SU-DHL-6 (cell line): ENCODE results near the gene CACFD1.

Experiments used
- H2AFZ ChIP-seq: fragments of 200-600 bp; sonication (generic); 2 replicates; pipeline ENCODE4 v1.6.1; 2014; ENCODE audit warnings: low read depth, mild to moderate bottlenecking, moderate library complexity, mixed read lengths, antibody characterized with exemption, low read length; ENCODE audit not compliant: severe bottlenecking
- H3F3A ChIP-seq: fragments of 200-600 bp; shearing (Covaris generic); 2 replicates; pipeline ENCODE4 v1.6.0; 2016; ENCODE audit warnings: antibody characterized with exemption, mild to moderate bottlenecking; ENCODE audit not compliant: insufficient read depth
- H3K27ac ChIP-seq: fragments of 200-600 bp; sonication (generic); 2 replicates; pipeline ENCODE4 v1.5.1; 2016; ENCODE audit warnings: low read depth, mild to moderate bottlenecking, low read length, moderate library complexity, mixed read lengths
- H3K27me3 ChIP-seq: fragments of 200-600 bp; sonication (generic), shearing (Covaris generic); 2 replicates; pipeline ENCODE4 v1.6.0; 2014; ENCODE audit warnings: mild to moderate bottlenecking, low read length
- H3K36me3 ChIP-seq: fragments of 200-600 bp; sonication (generic); 2 replicates; pipeline ENCODE4 v1.6.1; 2014; ENCODE audit warnings: mild to moderate bottlenecking, low read length, mixed read lengths
- H3K4me2 ChIP-seq: fragments of 300-600, 200-600 bp; shearing (Covaris generic), sonication (generic); 2 replicates; pipeline ENCODE4 v1.6.0; 2014; ENCODE audit warnings: low read length, low read depth, mild to moderate bottlenecking; ENCODE audit not compliant: poor library complexity, severe bottlenecking
- H3K4me3 ChIP-seq: fragments of 200-600 bp; sonication (generic); 2 replicates; pipeline ENCODE4 v1.5.1; 2014; ENCODE audit warnings: antibody characterized with exemption, low read length, mild to moderate bottlenecking, mixed read lengths; ENCODE audit not compliant: insufficient read depth, poor library complexity, severe bottlenecking
- H3K79me2 ChIP-seq: fragments of 200-600 bp; sonication (generic); 2 replicates; pipeline ENCODE4 v1.6.1; 2014; ENCODE audit warnings: mild to moderate bottlenecking, low read length, moderate library complexity; ENCODE audit not compliant: insufficient read depth
- H3K9ac ChIP-seq: fragments of 200-600 bp; sonication (generic); 2 replicates; pipeline ENCODE4 v1.7.0; 2014; ENCODE audit warnings: mild to moderate bottlenecking, low read length
- H3K9me2 ChIP-seq: fragments of 200-600 bp; sonication (generic); replicated peaks from 2 replicates; pipeline ENCODE4 v1.6.1; 2014; ENCODE audit warnings: low read length; ENCODE audit not compliant: insufficient read depth
- H3K9me3 ChIP-seq: fragments of 200-600 bp; sonication (generic); 2 replicates; pipeline ENCODE4 v1.6.1; 2014; ENCODE audit warnings: low read length, mixed read lengths; ENCODE audit not compliant: insufficient read depth
- H4K20me1 ChIP-seq: fragments of 200-600 bp; sonication (generic); 2 replicates; pipeline ENCODE4 v1.6.1; 2014; ENCODE audit warnings: low read depth, mild to moderate bottlenecking, antibody characterized with exemption, low read length, moderate library complexity, mixed read lengths
- CTCF ChIP-seq: fragments of 200-600 bp; sonication (generic); IDR thresholded peaks from one replicate; pipeline ENCODE4 v1.5.1; 2017; ENCODE audit warnings: antibody characterized with exemption, mild to moderate bottlenecking, low read length, moderate library complexity; ENCODE audit not compliant: insufficient read depth, poor library complexity, severe bottlenecking
- EZH2phosphoT487 ChIP-seq: fragments of 200-600 bp; sonication (generic), shearing (Covaris generic); conservative IDR thresholded peaks from 2 replicates; pipeline ENCODE4 v1.6.1; 2018; ENCODE audit warnings: mild to moderate bottlenecking, antibody characterized with exemption, low read length, moderate library complexity, mixed read lengths

The CACFD1 gene

GRCh38 chr9:133455936-133456335 is 3.8 kb upstream of the CACFD1 start:
- no peak overlapping the region for H3K27ac ChIP-seq
- H3K9me2 ChIP-seq, result no peaks in the 10 kb centered on the region
- no peak for TF ChIP-seq EZH2phosphoT487
- no peaks in the 10 kb centered on the region for H3K27me3 ChIP-seq
- H3F3A ChIP-seq, result no peaks in the 10 kb centered on the region
- H4K20me1 ChIP-seq, result no peaks in the 10 kb centered on the region
- H3K9me3 ChIP-seq, result no peaks in the 10 kb centered on the region
- H3K9ac ChIP-seq, result no peak overlapping the region
- no peak overlapping the region for H3K4me3 ChIP-seq
- H2AFZ ChIP-seq, result no peak overlapping the region
- H3K79me2 ChIP-seq, result no peaks in the 10 kb centered on the region
- no peak overlapping the region for H3K4me2 ChIP-seq
- no peaks in the 10 kb centered on the region for H3K36me3 ChIP-seq

GRCh38 chr9:133456409-133456808 is 3.4 kb upstream of the CACFD1 start:
- TF ChIP-seq CTCF (no peak), EZH2phosphoT487 (no peak)
- no peaks in the 10 kb centered on the region for H3K27me3 ChIP-seq
- H3F3A ChIP-seq, result no peaks in the 10 kb centered on the region
- H3K9ac ChIP-seq, result no peak overlapping the region
- no peak overlapping the region for H2AFZ ChIP-seq
- no peaks in the 10 kb centered on the region for H3K9me3 ChIP-seq
- no peaks in the 10 kb centered on the region for H3K79me2 ChIP-seq
- H3K4me3 ChIP-seq, result no peak overlapping the region
- H3K9me2 ChIP-seq, result no peaks in the 10 kb centered on the region
- H3K27ac ChIP-seq, result no peak overlapping the region
- H3K4me2 ChIP-seq, result no peak overlapping the region
- H4K20me1 ChIP-seq, result no peaks in the 10 kb centered on the region
- H3K36me3 ChIP-seq, result no peaks in the 10 kb centered on the region

GRCh38 chr9:133457233-133457632 is 2.5 kb upstream of the CACFD1 start:
- Histone ChIP-seq H3K27ac (no peak overlapping the region), H2AFZ (no peak overlapping the region), H3K9me2 (no peaks in the 10 kb centered on the region), H3K36me3 (no peaks in the 10 kb centered on the region), H3K9ac (no peak overlapping the region), H4K20me1 (no peaks in the 10 kb centered on the region), H3K79me2 (no peaks in the 10 kb centered on the region), H3K4me3 (no peak overlapping the region), H3K9me3 (no peaks in the 10 kb centered on the region), H3F3A (no peaks in the 10 kb centered on the region), H3K4me2 (no peak overlapping the region), H3K27me3 (no peaks in the 10 kb centered on the region)
- no peak for TF ChIP-seq EZH2phosphoT487
- TF ChIP-seq CTCF, result no peak

- Histone ChIP-seq H3K9me3 (no peaks in the 10 kb centered on the region), H3K4me3 (no peak overlapping the region), H4K20me1 (no peaks in the 10 kb centered on the region), H3K9me2 (no peaks in the 10 kb centered on the region), H3K9ac (no peak overlapping the region), H3K27me3 (no peaks in the 10 kb centered on the region), H2AFZ (no peak overlapping the region), H3K36me3 (no peaks in the 10 kb centered on the region), H3K27ac (no peak overlapping the region), H3K79me2 (no peaks in the 10 kb centered on the region), H3K4me2 (no peak overlapping the region), H3F3A (no peaks in the 10 kb centered on the region)
- no peak for TF ChIP-seq EZH2phosphoT487
- TF ChIP-seq CTCF, result no peak
These were observed 2.0 kb upstream of the CACFD1 start for GRCh38 chr9:133457748-133458147.
